IgD-negative memory B cell (primary cell): Measurements from ENCODE around the gene LYPD8. TPM values are rescaled to one million over a fixed set of nuclear protein-coding genes. Genes with fewer than 3 reads are reported as not detected.
A peak's percentile ranks its signal among the peaks of the same experiment; 100 is the strongest.
"Not testable (repeated sequence)": the region's sequence is repeated elsewhere in the genome, so short reads cannot be mapped to it uniquely, and the experiment has no call there.

ENCODE experiments used
- H3K27ac Mint-ChIP-seq, 3 donors: one replicate each; pipeline ENCODE4 v1.8.0; 2020 to 2022; ENCODE audit warnings: mild to moderate bottlenecking in 3 of 3, mixed read lengths in 3 of 3, moderate library complexity in 1 of 3
- H3K27me3 Mint-ChIP-seq: one replicate; pipeline ENCODE4 v1.8.0; 2021; ENCODE audit warnings: mixed read lengths
- H3K36me3 Mint-ChIP-seq: one replicate; pipeline ENCODE4 v1.8.0; 2020; ENCODE audit warnings: mild to moderate bottlenecking, mixed read lengths
- H3K4me1 Mint-ChIP-seq, 3 donors: one replicate each; pipeline ENCODE4 v1.8.0; 2020 to 2022; ENCODE audit warnings: mixed read lengths in 3 of 3, mild to moderate bottlenecking in 1 of 3
- H3K4me3 Mint-ChIP-seq, 4 donors: one replicate each; pipeline ENCODE4 v1.8.0; 2020 to 2022; ENCODE audit warnings: mild to moderate bottlenecking in 4 of 4, mixed read lengths in 4 of 4, moderate library complexity in 3 of 4
- H3K9me3 Mint-ChIP-seq, 3 donors: one replicate each; pipeline ENCODE4 v1.8.0; 2020 to 2021; ENCODE audit warnings: mixed read lengths in 3 of 3, mild to moderate bottlenecking in 1 of 3
- polyA plus RNA-seq: library from polyadenylated mRNA; unstranded; fragments of 300-500 nt; fragmentation: Illumina TruSeq; gene quantifications from one replicate; pipeline ENCODE4 v1.2.3, GENCODE V29; 2021

LYPD8 gene, protein sequence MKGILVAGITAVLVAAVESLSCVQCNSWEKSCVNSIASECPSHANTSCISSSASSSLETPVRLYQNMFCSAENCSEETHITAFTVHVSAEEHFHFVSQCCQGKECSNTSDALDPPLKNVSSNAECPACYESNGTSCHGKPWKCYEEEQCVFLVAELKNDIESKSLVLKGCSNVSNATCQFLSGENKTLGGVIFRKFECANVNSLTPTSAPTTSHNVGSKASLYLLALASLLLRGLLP
- not detected for polyA plus RNA-seq

- no peaks in the 10 kb centered on the region for H3K36me3 Mint-ChIP-seq
- H3K27ac Mint-ChIP-seq, result no peak within 1 kb of the TSS
- H3K4me3 Mint-ChIP-seq, result no peak within 1 kb of the TSS
- H3K9me3 Mint-ChIP-seq, result no peaks in the 10 kb centered on the region
- H3K27me3 Mint-ChIP-seq, result no peaks in the 10 kb centered on the region
- peaks cover 10 to 14% (median 14%) of the 10 kb centered on the region in 3 donors for H3K4me1 Mint-ChIP-seq
Measured at GRCh38 chr1:248755517-248755916, at the start of gene LYPD8. Gene LYPD8, minus strand, starts transcription at chr1:248755759. Its CDS starts 4,678 bp downstream, at chr1:248751081.

DNA sequence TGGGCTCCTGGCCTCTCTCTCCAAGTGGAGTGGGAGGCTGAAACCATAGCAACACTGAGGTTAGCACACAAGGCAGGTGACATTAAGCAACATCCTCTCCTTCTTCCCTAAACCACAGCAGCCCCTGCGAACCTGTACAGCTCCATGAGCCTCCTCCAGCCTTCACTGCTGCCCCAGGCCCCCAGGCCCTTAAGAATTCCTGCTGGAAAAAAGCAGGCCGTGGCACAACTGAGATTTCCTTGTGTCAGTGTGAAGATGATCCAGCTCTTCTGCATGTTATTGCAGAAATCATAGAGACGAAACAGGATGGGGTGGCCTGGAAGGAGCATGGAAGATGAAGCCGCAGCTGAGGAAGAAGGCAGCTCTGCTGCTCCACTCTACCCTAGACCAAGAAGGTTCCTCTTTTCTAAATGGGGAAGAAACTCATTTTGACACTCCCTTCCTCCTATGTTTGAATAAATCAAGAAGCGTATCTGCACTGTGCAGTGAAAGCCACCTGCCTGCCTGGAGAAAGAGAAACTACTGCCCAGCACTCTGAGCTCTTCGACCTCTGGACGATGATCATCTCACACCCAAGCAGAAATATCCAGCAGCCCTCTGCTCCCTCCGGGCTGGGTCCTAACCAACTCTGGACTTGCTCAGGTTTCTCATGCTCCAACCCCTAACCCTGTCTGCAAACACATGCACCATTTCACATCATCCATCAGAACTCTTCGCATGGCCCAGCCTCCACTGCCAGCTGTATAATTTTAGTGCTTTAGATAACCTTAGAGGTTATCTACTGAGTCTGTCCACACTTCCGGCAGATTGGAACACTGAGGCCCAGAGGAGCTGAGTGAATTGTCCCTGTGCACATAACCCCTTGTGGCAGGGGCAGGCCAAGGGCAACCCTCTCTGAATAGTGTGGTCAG, 49.5 kb upstream of the LYPD8 start:
- H3K27me3 Mint-ChIP-seq, result no peaks in the 10 kb centered on the region
- H3K9me3 Mint-ChIP-seq, result peaks cover 2 to 5% (median 5%) of the 10 kb centered on the region in 3 donors
- peak overlapping the region; percentile 16 to 93 (median 88) for H3K4me3 Mint-ChIP-seq
- peaks cover 7% of the 10 kb centered on the region for H3K36me3 Mint-ChIP-seq
- H3K4me1 Mint-ChIP-seq, result peaks cover 34 to 39% (median 37%) of the 10 kb centered on the region in 3 donors
- H3K27ac Mint-ChIP-seq, result peak overlapping the region; percentile 49 to 97 (median 91)

DNA sequence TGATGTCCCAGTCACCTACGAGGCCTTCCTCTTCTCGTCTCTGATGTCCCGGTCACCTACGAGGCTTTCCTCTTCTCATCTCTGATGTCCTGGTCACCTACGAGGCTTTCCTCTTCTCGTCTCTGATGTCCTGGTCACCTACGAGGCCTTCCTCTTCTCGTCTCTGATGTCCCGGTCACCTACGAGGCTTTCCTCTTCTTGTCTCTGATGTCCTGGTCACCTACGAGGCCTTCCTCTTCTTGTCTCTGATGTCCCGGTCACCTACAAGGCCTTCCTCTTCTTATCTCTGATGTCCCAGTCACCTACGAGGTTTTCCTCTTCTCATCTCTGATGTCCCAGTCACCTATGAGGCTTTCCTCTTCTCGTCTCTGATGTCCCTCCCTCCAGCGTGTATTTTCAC, 47.9 kb upstream of the LYPD8 start:
- H3K27me3 Mint-ChIP-seq, H3K36me3 Mint-ChIP-seq, H3K9me3 Mint-ChIP-seq: not testable (repeated sequence)
- H3K27ac Mint-ChIP-seq, result peak overlapping the region in 2 of 3 donors; percentile 49 to 91
- peak overlapping the region in 2 of 4 donors; percentile 8 to 63 for H3K4me3 Mint-ChIP-seq
- H3K4me1 Mint-ChIP-seq, result peaks cover 32 to 39% (median 35%) of the 10 kb centered on the region in 3 donors

DNA sequence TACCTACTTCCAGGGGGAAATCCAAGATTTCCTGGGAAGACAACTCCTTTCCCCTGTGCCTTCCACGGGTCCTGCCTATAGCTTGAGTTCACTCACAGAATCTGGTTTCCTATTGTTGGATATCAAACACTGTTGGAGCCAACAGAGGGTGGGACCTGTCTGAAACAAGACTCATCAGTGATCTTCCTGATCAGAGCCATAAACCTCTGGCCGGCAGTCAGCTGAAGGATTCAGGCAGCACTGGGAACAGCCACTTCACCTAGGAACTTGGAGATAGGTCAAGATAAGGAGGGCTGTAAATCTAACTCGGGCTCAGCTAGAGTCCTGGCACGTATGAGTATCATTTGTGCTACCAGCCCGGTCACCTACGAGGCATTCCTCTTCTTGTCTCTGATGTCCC, 46.9 kb upstream of the LYPD8 start:
- no peaks in the 10 kb centered on the region for H3K27me3 Mint-ChIP-seq
- peaks cover 7% of the 10 kb centered on the region for H3K36me3 Mint-ChIP-seq
- peaks cover 5 to 7% (median 7%) of the 10 kb centered on the region in 3 donors for H3K9me3 Mint-ChIP-seq
- H3K4me3 Mint-ChIP-seq, result no peak overlapping the region
- H3K4me1 Mint-ChIP-seq, result peaks cover 32 to 40% (median 39%) of the 10 kb centered on the region in 3 donors
- H3K27ac Mint-ChIP-seq, result peak overlapping the region in 1 of 3 donors; percentile 88

DNA sequence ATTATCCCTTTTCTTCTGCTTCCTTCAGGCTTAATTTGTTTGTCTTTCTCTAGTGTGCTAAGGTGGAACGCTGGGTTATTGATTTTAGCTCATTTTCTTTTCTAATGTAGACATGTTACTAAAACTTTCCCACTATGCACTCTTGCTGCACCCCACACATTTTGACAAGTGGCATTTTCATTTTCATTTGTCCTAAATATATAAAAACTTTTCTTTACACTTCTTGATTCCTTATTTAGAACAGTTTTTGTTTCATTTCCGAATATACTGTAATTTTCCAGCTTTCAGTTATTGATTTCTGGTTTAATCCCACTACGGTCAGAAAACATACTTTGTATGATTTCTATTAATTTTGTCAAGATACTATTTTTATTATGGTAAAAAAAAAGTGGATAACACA, 44.9 kb upstream of the LYPD8 start:
- Mint-ChIP-seq H3K27me3 (no peaks in the 10 kb centered on the region), H3K4me1 (peaks cover 18 to 39% (median 24%) of the 10 kb centered on the region in 3 donors), H3K27ac (no peak overlapping the region), H3K36me3 (peaks cover 7% of the 10 kb centered on the region), H3K9me3 (peaks cover 5 to 17% (median 10%) of the 10 kb centered on the region in 3 donors), H3K4me3 (peak overlapping the region in 1 of 4 donors; percentile 2)

GRCh38 chr1:248798791-248799190, 43.2 kb upstream of the LYPD8 start:
- H3K4me1 Mint-ChIP-seq, result peaks cover 8 to 36% (median 17%) of the 10 kb centered on the region in 3 donors
- H3K27me3 Mint-ChIP-seq, result no peaks in the 10 kb centered on the region
- no peak overlapping the region for H3K4me3 Mint-ChIP-seq
- peaks cover 8 to 23% (median 12%) of the 10 kb centered on the region in 3 donors for H3K9me3 Mint-ChIP-seq
- peaks cover 5% of the 10 kb centered on the region for H3K36me3 Mint-ChIP-seq
- H3K27ac Mint-ChIP-seq, result no peak overlapping the region

DNA sequence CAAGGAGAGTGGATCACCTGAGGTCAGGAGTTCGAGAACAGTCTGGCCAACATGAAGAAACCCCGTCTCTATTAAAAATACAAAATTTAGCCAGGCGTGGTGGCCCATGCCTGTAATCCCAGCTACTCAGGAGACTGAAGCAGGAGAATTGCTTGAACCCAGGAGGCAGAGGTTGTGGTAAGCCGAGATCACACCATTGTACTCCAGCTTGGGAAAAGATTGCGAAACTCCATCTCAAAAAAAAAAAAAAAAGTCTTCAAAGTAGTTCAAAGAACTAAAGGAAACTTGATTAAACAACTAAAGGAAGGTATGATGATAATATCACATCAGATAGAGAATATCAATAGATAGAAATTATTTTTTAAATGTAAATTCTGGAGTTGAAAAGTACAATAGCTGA, 39.1 kb upstream of the LYPD8 start:
- H3K36me3 Mint-ChIP-seq, result not testable (repeated sequence)
- H3K4me1 Mint-ChIP-seq, result peaks cover 13 to 44% (median 32%) of the 10 kb centered on the region in 3 donors

GRCh38 chr1:248793592-248793991, 38.0 kb upstream of the LYPD8 start:
- Mint-ChIP-seq H3K4me1 (peaks cover 13 to 44% (median 32%) of the 10 kb centered on the region in 3 donors), H3K36me3 (peaks cover 2% of the 10 kb centered on the region), H3K9me3 (peaks cover 6 to 21% (median 7%) of the 10 kb centered on the region in 3 donors), H3K27ac (peak overlapping the region in 1 of 3 donors; percentile 72), H3K27me3 (no peaks in the 10 kb centered on the region), H3K4me3 (no peak overlapping the region)

More for the DNA sequence above, 39.1 kb upstream of the LYPD8 start:
- peaks cover 6 to 21% (median 7%) of the 10 kb centered on the region in 3 donors for H3K9me3 Mint-ChIP-seq
- H3K27me3 Mint-ChIP-seq, H3K4me3 Mint-ChIP-seq: not testable (repeated sequence)
- peak overlapping the region in 1 of 3 donors; percentile 10 for H3K27ac Mint-ChIP-seq

- no peaks in the 10 kb centered on the region for H3K27me3 Mint-ChIP-seq
- peaks cover 13 to 39% (median 32%) of the 10 kb centered on the region in 3 donors for H3K4me1 Mint-ChIP-seq
- H3K4me3 Mint-ChIP-seq, result peak overlapping the region in 3 of 4 donors; percentile 48 to 81 (median 78)
- H3K36me3 Mint-ChIP-seq, result peaks cover 2% of the 10 kb centered on the region
- H3K27ac Mint-ChIP-seq, result peak overlapping the region; percentile 71 to 89 (median 80)
- H3K9me3 Mint-ChIP-seq, result peaks cover 3 to 18% (median 6%) of the 10 kb centered on the region in 3 donors
Measured at GRCh38 chr1:248792342-248792741, 36.8 kb upstream of the LYPD8 start.

GRCh38 chr1:248791010-248791409, 35.5 kb upstream of the LYPD8 start:
- Mint-ChIP-seq H3K9me3 (peaks cover 3 to 10% (median 3%) of the 10 kb centered on the region in 3 donors), H3K4me1 (peaks cover 16 to 40% (median 38%) of the 10 kb centered on the region in 3 donors), H3K27me3 (no peaks in the 10 kb centered on the region), H3K36me3 (peaks cover 2% of the 10 kb centered on the region), H3K4me3 (no peak overlapping the region), H3K27ac (peak overlapping the region in 1 of 3 donors; percentile 57)

GRCh38 chr1:248790456-248790855, 34.9 kb upstream of the LYPD8 start:
- Mint-ChIP-seq H3K4me3 (peak overlapping the region in 1 of 4 donors; percentile 22), H3K27me3 (no peaks in the 10 kb centered on the region), H3K36me3 (peaks cover 2% of the 10 kb centered on the region), H3K27ac (peak overlapping the region in 1 of 3 donors; percentile 57), H3K4me1 (peaks cover 16 to 41% (median 38%) of the 10 kb centered on the region in 3 donors), H3K9me3 (peaks cover 2 to 9% (median 3%) of the 10 kb centered on the region in 3 donors)

DNA sequence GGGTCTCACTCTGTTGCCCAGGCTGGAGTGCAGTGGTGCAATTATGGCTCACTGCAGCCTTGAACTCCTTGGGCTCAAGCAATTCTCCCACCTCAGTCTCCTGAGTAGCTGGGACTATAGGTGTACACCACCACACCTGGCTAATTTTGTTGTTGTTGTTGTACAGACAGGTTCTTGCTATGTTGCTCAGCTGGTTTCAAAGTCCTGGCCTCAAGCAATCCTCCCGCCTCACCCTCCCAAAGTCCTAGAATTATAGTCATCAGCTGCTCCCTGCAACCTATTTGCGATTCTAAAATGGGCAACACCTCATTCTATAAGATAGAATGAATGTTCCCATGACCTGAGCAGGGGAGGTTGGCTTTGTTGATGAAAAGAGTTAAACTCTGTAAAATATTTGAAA, 33.8 kb upstream of the LYPD8 start:
- not testable (repeated sequence) for H3K9me3 Mint-ChIP-seq, H3K36me3 Mint-ChIP-seq, H3K27me3 Mint-ChIP-seq, H3K4me3 Mint-ChIP-seq, H3K27ac Mint-ChIP-seq
- peaks cover 16 to 43% (median 41%) of the 10 kb centered on the region in 3 donors for H3K4me1 Mint-ChIP-seq

- no peaks in the 10 kb centered on the region for H3K9me3 Mint-ChIP-seq
- peaks cover 17 to 38% (median 37%) of the 10 kb centered on the region in 3 donors for H3K4me1 Mint-ChIP-seq
- H3K27ac Mint-ChIP-seq, result no peak overlapping the region
- H3K36me3 Mint-ChIP-seq, result peaks cover 2% of the 10 kb centered on the region
- no peak overlapping the region for H3K4me3 Mint-ChIP-seq
- H3K27me3 Mint-ChIP-seq, result no peaks in the 10 kb centered on the region
Measured at GRCh38 chr1:248788327-248788726, 32.8 kb upstream of the LYPD8 start.

DNA sequence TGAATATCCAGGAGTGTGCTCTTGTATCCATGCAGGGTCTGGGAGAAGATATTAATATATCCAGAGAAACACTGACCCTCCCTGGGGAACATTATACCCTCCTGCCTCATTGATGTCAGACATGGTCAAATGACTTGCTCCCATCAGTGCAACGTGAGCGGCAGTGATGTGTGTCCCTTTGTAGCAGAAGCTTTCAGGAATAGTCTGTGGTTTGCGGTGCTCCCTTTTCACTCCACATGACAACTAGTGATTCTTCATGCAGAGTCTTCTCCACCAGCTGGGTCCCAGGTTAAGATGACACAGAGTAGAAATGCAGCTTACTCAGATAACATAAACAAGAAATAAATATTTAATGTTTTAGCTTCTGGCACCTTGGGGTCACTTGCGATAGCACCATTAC, 31.9 kb upstream of the LYPD8 start:
- Mint-ChIP-seq H3K36me3 (peaks cover 2% of the 10 kb centered on the region), H3K27me3 (no peaks in the 10 kb centered on the region), H3K4me3 (peak overlapping the region in 1 of 4 donors; percentile 29), H3K9me3 (no peaks in the 10 kb centered on the region), H3K4me1 (peaks cover 11 to 37% (median 32%) of the 10 kb centered on the region in 3 donors), H3K27ac (no peak overlapping the region)

- Mint-ChIP-seq H3K27me3 (no peaks in the 10 kb centered on the region), H3K27ac (no peak overlapping the region), H3K4me3 (no peak overlapping the region), H3K36me3 (peaks cover 5% of the 10 kb centered on the region), H3K4me1 (peaks cover 5 to 31% (median 22%) of the 10 kb centered on the region in 3 donors), H3K9me3 (no peaks in the 10 kb centered on the region)
Measured at GRCh38 chr1:248786156-248786555, 30.6 kb upstream of the LYPD8 start.
